Nephron (organoid): ENCODE data around the gene NR5A2.

Experiments
- H3K27ac Mint-ChIP-seq, 3 experiments: 2 replicates each; pipeline ENCODE4 v1.8.0; 2020; ENCODE audit warnings: mixed read lengths in 3 of 3, mild to moderate bottlenecking in 2 of 3, moderate library complexity in 1 of 3
- H3K27me3 Mint-ChIP-seq: 2 replicates; pipeline ENCODE4 v1.8.0; 2021; ENCODE audit warnings: low read depth, mild to moderate bottlenecking, moderate library complexity, mixed read lengths
- H3K36me3 Mint-ChIP-seq: 2 replicates; pipeline ENCODE4 v1.8.0; 2020; ENCODE audit warnings: low read depth, mixed read lengths
- H3K4me1 Mint-ChIP-seq: 2 replicates; pipeline ENCODE4 v1.8.0; 2020; ENCODE audit warnings: mixed read lengths
- H3K4me3 Mint-ChIP-seq, 3 experiments: 2 replicates each; pipeline ENCODE4 v1.8.0; 2020; ENCODE audit warnings: mild to moderate bottlenecking in 3 of 3, mixed read lengths in 3 of 3, moderate library complexity in 2 of 3
- H3K9me3 Mint-ChIP-seq: 2 replicates; pipeline ENCODE4 v1.8.0; 2020; ENCODE audit warnings: mixed read lengths
- TF ChIP-seq, protein P1 (sequence below), 3 experiments: fragments of 200-600 bp; sonication (generic); IDR thresholded peaks; one replicate each; pipeline ENCODE4 v1.5.0; 2021; ENCODE audit warnings: antibody characterized with exemption in 3 of 3; ENCODE audit not compliant: unreplicated experiment in 3 of 3

Gene NR5A2

DNA sequence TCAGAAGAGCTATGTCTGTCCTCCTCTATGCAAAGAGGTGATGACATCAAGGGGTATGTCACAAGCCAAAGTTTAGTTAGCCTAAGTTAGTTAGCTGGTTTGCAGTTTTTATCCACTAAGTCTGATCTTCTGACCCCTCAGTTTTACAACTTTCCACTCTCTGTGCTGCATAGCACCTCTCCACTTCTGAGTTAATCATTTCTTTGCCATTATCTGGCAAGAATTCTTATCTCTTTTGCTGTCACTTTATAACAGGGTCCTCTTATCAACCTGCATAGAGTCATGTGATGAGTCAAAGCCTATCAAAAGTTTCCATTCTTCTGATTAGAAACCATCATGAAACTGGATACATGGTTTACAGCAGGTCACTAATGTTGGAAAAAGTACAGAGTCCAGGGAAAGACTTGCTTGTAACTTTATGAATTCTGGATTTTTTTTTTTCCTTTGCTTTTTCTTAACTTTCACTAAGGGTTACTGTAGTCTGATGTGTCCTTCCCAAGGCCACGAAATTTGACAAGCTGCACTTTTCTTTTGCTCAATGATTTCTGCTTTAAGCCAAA is at the start of gene NR5A2:
Gene NR5A2 (plus strand): TSS at position 447 of the 560 bp plus-strand sequence. CDS start 138 bp downstream, outside the sequence.
- Mint-ChIP-seq H3K36me3 (no peaks in the 10 kb centered on the region), H3K9me3 (no peaks in the 10 kb centered on the region), H3K27ac (no peak within 1 kb of the TSS), H3K4me1 (peaks cover 4% of the 10 kb centered on the region), H3K27me3 (peaks cover 83% of the 10 kb centered on the region), H3K4me3 (peak within 1 kb of the TSS; percentile 84 to 88 (median 87))
- TF ChIP-seq, protein P1, sequence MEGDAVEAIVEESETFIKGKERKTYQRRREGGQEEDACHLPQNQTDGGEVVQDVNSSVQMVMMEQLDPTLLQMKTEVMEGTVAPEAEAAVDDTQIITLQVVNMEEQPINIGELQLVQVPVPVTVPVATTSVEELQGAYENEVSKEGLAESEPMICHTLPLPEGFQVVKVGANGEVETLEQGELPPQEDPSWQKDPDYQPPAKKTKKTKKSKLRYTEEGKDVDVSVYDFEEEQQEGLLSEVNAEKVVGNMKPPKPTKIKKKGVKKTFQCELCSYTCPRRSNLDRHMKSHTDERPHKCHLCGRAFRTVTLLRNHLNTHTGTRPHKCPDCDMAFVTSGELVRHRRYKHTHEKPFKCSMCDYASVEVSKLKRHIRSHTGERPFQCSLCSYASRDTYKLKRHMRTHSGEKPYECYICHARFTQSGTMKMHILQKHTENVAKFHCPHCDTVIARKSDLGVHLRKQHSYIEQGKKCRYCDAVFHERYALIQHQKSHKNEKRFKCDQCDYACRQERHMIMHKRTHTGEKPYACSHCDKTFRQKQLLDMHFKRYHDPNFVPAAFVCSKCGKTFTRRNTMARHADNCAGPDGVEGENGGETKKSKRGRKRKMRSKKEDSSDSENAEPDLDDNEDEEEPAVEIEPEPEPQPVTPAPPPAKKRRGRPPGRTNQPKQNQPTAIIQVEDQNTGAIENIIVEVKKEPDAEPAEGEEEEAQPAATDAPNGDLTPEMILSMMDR (IDR thresholded peaks at IDR 0.05; ENCODE audit: unreplicated experiment in 3 of 3), result no peak

DNA sequence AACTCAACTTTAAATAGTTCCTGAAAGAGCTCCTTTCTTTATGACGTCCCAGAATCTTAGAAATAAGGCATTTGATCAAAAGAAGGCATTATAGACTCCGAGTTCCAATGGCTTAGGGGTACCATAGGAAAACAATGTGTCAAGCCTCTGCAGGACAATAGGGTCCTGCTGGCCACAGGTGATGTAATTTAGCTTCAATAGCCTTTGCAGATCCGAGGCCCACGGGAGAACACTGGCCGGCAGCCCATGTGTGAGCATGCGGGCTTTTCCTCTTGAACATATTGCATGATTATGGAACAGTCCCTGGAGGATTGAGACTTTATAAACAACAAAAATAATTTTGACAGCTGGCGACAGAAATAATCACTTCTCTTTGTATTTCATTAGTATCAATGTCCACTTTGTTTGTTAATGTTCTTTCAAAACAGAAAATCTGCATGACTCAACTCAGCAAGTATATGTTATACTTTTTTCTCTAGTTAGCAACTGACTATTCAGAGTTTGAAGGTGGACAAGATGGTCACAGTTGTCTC is 49.0 kb upstream of the NR5A2 start:
- Mint-ChIP-seq H3K27me3 (no peaks in the 10 kb centered on the region), H3K4me1 (no peaks in the 10 kb centered on the region), H3K36me3 (no peaks in the 10 kb centered on the region), H3K9me3 (no peaks in the 10 kb centered on the region), H3K4me3 (no peak overlapping the region), H3K27ac (no peak overlapping the region)
- TF ChIP-seq, protein P1 (IDR thresholded peaks at IDR 0.05; ENCODE audit: unreplicated experiment in 3 of 3), result no peak

DNA sequence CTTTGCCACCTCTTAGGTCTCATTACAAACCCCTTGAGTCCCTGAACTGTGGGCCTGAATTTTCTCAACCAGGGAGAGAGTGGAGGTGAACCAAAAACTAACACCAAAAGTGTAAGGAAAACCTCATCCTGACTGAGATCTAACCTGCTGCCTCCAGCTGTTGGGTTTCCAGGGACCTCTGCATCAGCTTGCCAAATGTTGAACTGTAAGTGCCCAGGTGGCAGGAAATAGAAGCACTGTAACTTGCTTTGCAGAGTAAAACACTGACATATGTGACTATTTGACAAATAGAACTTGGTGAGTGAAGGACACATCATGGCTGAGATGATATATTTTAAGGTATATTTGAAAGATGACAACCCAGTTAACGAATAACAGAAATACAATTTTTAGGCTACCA is 48.4 kb upstream of the NR5A2 start:
- Mint-ChIP-seq H3K4me3 (no peak overlapping the region), H3K36me3 (no peaks in the 10 kb centered on the region), H3K9me3 (no peaks in the 10 kb centered on the region), H3K27ac (no peak overlapping the region), H3K4me1 (no peaks in the 10 kb centered on the region), H3K27me3 (no peaks in the 10 kb centered on the region)
- TF ChIP-seq, protein P1 (IDR thresholded peaks at IDR 0.05; ENCODE audit: unreplicated experiment in 3 of 3), result no peak

DNA sequence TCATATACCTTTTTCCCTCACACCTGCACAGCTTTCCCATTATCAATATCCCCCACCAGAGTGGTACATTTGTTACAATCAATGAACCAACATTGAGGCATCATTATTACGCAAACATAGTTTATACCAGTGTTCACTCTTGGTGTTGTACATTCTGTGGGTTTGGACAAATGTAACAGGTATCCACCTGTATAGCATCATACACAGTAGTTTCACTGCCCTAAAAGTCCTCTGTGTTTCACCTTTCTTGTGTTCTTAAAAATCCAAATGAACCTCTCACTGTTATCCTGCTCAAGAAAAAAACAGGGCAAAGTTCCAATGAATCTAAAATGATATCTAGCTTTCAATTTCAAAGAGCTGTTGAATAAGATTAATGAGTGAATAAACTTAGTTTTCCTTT is 45.9 kb upstream of the NR5A2 start:
- Mint-ChIP-seq H3K27ac (no peak overlapping the region), H3K4me1 (no peaks in the 10 kb centered on the region), H3K9me3 (no peaks in the 10 kb centered on the region), H3K36me3 (no peaks in the 10 kb centered on the region), H3K4me3 (no peak overlapping the region), H3K27me3 (no peaks in the 10 kb centered on the region)
- TF ChIP-seq, protein P1 (IDR thresholded peaks at IDR 0.05; ENCODE audit: unreplicated experiment in 3 of 3), result no peak

DNA sequence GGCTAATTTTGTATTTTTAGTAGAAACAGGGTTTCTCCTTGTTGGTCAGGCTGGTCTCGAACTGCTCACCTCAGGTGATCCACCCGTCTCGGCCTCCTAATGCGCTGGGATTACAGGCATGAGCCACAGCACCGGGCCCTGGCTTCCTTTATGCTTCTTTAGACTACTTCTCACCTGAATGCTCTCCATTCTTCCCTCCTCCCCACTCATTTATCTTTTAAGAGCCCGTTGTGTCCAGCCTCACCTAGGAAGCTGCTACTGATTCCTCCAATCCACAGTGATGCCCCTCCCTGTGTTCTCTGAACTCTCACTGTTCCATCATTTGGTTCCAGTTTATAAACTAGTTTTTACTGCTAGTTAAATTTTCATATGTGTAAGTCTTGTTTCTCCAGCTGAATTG is 44.9 kb upstream of the NR5A2 start:
- H3K4me3 Mint-ChIP-seq, result no peak overlapping the region
- TF ChIP-seq, protein P1 (IDR thresholded peaks at IDR 0.05; ENCODE audit: unreplicated experiment in 3 of 3), result no peak
- H3K4me1 Mint-ChIP-seq, result no peaks in the 10 kb centered on the region
- H3K27me3 Mint-ChIP-seq, result no peaks in the 10 kb centered on the region
- H3K27ac Mint-ChIP-seq, result no peak overlapping the region
- no peaks in the 10 kb centered on the region for H3K9me3 Mint-ChIP-seq
- no peaks in the 10 kb centered on the region for H3K36me3 Mint-ChIP-seq

DNA sequence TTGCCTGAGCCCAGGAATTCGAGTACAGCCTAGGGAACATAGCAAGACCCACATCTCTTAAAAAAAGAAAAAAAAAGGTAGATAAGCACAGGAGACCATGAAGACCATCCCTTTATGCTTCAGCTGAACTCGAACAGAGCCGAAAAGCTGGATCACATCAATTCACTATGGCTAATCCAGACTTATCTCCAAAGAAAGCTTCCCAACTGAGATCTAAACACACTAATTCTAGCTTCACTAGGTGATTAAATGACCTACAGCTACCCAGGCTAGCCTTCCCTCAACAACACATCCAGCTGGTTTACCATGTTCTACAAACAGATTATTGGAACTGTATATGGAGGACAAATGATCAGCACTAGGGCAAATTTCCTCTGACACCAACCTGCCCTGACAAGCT is 44.0 kb upstream of the NR5A2 start:
- Mint-ChIP-seq H3K4me3 (no peak overlapping the region), H3K36me3 (no peaks in the 10 kb centered on the region), H3K27ac (no peak overlapping the region), H3K27me3 (no peaks in the 10 kb centered on the region), H3K9me3 (no peaks in the 10 kb centered on the region), H3K4me1 (no peaks in the 10 kb centered on the region)
- TF ChIP-seq, protein P1 (IDR thresholded peaks at IDR 0.05; ENCODE audit: unreplicated experiment in 3 of 3), result no peak
